GM19468 (cell line): Measurements from ENCODE around the gene RNU5D-1.
"Not testable (repeated sequence)": the region's sequence is repeated elsewhere in the genome, so short reads cannot be mapped to it uniquely, and the experiment has no call there.

Source experiments
- ATAC-seq: cut with Tn5 transposase; IDR thresholded peaks from one replicate; pipeline ENCODE4 v1.9.1; 2021; ENCODE audit warnings: mild to moderate bottlenecking, moderate library complexity, moderate number of reproducible peaks; ENCODE audit not compliant: unreplicated experiment; ENCODE audit errors: extremely low read depth

RNU5D-1 gene

GRCh38 chr1:44730741-44731512 is at the start of gene RNU5D-1:
Gene RNU5D-1, minus strand, starts transcription at chr1:44731170.
- peak; percentile 57 for ATAC-seq

- no peak for ATAC-seq
Observed at GRCh38 chr1:44780583-44781121, 49.7 kb upstream of the RNU5D-1 start.

GRCh38 chr1:44778705-44779576 is 48.0 kb upstream of the RNU5D-1 start:
- no peak for ATAC-seq

GRCh38 chr1:44777969-44778635 is 47.1 kb upstream of the RNU5D-1 start:
- no peak for ATAC-seq

GRCh38 chr1:44777547-44777946 is 46.6 kb upstream of the RNU5D-1 start:
- ATAC-seq, result no peak

- no peak for ATAC-seq
Observed at GRCh38 chr1:44776730-44777068, 45.7 kb upstream of the RNU5D-1 start.

GRCh38 chr1:44775930-44776729 is 45.2 kb upstream of the RNU5D-1 start:
- no peak for ATAC-seq

- ATAC-seq, result peak; percentile 66
Observed at GRCh38 chr1:44775078-44775929, 44.3 kb upstream of the RNU5D-1 start, which contains the start of gene RPS8. Gene RPS8, plus strand, starts transcription at chr1:44775540. Its CDS starts 57 bp downstream, at chr1:44775597.

GRCh38 chr1:44766421-44766820 is 35.5 kb upstream of the RNU5D-1 start:
- not testable (repeated sequence) for ATAC-seq

- no peak for ATAC-seq
Observed at GRCh38 chr1:44760876-44761275, 29.9 kb upstream of the RNU5D-1 start.

- no peak for ATAC-seq
Observed at GRCh38 chr1:44759077-44759476, 28.1 kb upstream of the RNU5D-1 start.

GRCh38 chr1:44757420-44757819 is 26.4 kb upstream of the RNU5D-1 start:
- ATAC-seq, result no peak

- ATAC-seq, result no peak
Observed at GRCh38 chr1:44747878-44748277, 16.9 kb upstream of the RNU5D-1 start.

GRCh38 chr1:44743211-44743610 is 12.2 kb upstream of the RNU5D-1 start:
- ATAC-seq, result no peak

GRCh38 chr1:44740179-44740617 is 9.2 kb upstream of the RNU5D-1 start:
- no peak for ATAC-seq

GRCh38 chr1:44739307-44740178 is 8.6 kb upstream of the RNU5D-1 start, which contains the start of gene KIF2C:
Gene KIF2C, plus strand, starts transcription at chr1:44739837. Its CDS starts 96 bp downstream, at chr1:44739933.
- peak; percentile 93 for ATAC-seq

GRCh38 chr1:44738953-44739306 is 8.0 kb upstream of the RNU5D-1 start:
- not testable (repeated sequence) for ATAC-seq

- no peak for ATAC-seq
Observed at GRCh38 chr1:44735992-44736391, 5.0 kb upstream of the RNU5D-1 start.
